GM12878 (cell line): Measurements from ENCODE around the gene ABCD3. TPM values are rescaled to one million over a fixed set of nuclear protein-coding genes. Genes with fewer than 3 reads are reported as not detected.

ENCODE experiments used
- ATAC-seq: fragments of 200-7000 bp; cut with Tn5 transposase; 3 replicates; pipeline ENCODE4 v1.9.1; 2020; ENCODE audit warnings: mild to moderate bottlenecking, moderate library complexity
- BruUV-seq: library from RNA; stranded (reverse); fragments of 400-500 nt; replicated peaks from 2 replicates; lab custom pipeline; 2021; lab: Mats Ljungman, UMichigan
- CTCF ChIA-PET: fragments of 300-600 bp; sonication (Branson Sonifier 250); formaldehyde crosslinking; extraction: SDS; loops from one replicate; lab custom pipeline; 2021; ENCODE audit warnings: inconsistent platforms; lab: Yijun Ruan, JAX
- POLR2A ChIA-PET: fragments of 350-600 bp; formaldehyde crosslinking; extraction: SDS; loops from one replicate; lab custom pipeline; 2021; ENCODE audit warnings: inconsistent platforms; lab: Charles Lee
- RAD21 ChIA-PET: fragments of 300-600 bp; sonication (Branson Sonifier 250); formaldehyde crosslinking; loops from one replicate; lab custom pipeline; 2023; ENCODE audit warnings: antibody characterized with exemption; ENCODE audit not compliant: unreplicated experiment; lab: Charles Lee
- SMC1A ChIA-PET: fragments of 300-600 bp; sonication (Branson Sonifier 250); formaldehyde crosslinking; loops from one replicate; lab custom pipeline; 2023; ENCODE audit not compliant: unreplicated experiment, uncharacterized antibody; lab: Charles Lee
- DNase-seq: peaks from one replicate; pipeline ENCODE4 v3.0.0-alpha.2; 2011; ENCODE audit warnings: low read depth, low spot score
- FAIRE-seq: peaks from 3 replicates; lab custom pipeline; 2011; peaks lifted over from hg19 to GRCh38; lab: Jason Lieb, UNC
- H2AFZ ChIP-seq: 2 replicates; pipeline ENCODE4 v1.6.0; 2011; ENCODE audit warnings: low read depth, low read length, control low read depth; ENCODE audit not compliant: control insufficient read depth
- H3K27ac ChIP-seq: 2 replicates; pipeline ENCODE4 v1.5.1; 2011; ENCODE audit warnings: control low read depth; ENCODE audit not compliant: control insufficient read depth, insufficient read depth
- H3K27me3 ChIP-seq, 2 experiments: replicated peaks in 1 of 2; 2 replicates each; pipeline versions ENCODE4 v1.6.0 to v1.6.1; 2011; ENCODE audit warnings: low read length in 1 of 2; ENCODE audit not compliant: control insufficient read depth in 2 of 2, insufficient read depth in 2 of 2
- H3K36me3 ChIP-seq, 2 experiments: 2 replicates each; pipeline ENCODE4 v1.5.1; 2011; ENCODE audit warnings: low read length in 1 of 2; ENCODE audit not compliant: control insufficient read depth in 2 of 2, insufficient read depth in 2 of 2
- H3K4me1 ChIP-seq: 2 replicates; pipeline ENCODE4 v1.6.1; 2011; ENCODE audit warnings: mild to moderate bottlenecking, low read length, moderate library complexity, mixed read lengths; ENCODE audit not compliant: control insufficient read depth, insufficient read depth
- H3K4me2 ChIP-seq: 2 replicates; pipeline ENCODE4 v1.6.0; 2011; ENCODE audit warnings: control low read depth; ENCODE audit not compliant: control insufficient read depth, insufficient read depth
- H3K4me3 ChIP-seq: fragments of 200-600 bp; sonication (generic); 2 replicates; pipeline ENCODE4 v1.5.1; 2016
- H3K79me2 ChIP-seq: 2 replicates; pipeline ENCODE4 v1.6.0; 2011; ENCODE audit warnings: low read length; ENCODE audit not compliant: control insufficient read depth, insufficient read depth
- H3K9ac ChIP-seq: 2 replicates; pipeline ENCODE4 v1.8.0; 2011; ENCODE audit warnings: low read length, control low read depth, mixed read lengths; ENCODE audit not compliant: control insufficient read depth, insufficient read depth
- H3K9me3 ChIP-seq: replicated peaks from 3 replicates; pipeline ENCODE4 v1.5.1; 2011; ENCODE audit warnings: mild to moderate bottlenecking, low read length; ENCODE audit not compliant: control insufficient read depth, insufficient read depth
- H4K20me1 ChIP-seq: 2 replicates; pipeline ENCODE4 v1.6.0; 2011; ENCODE audit not compliant: control insufficient read depth, insufficient read depth
- BCL11A ChIP-seq: IDR thresholded peaks from 2 replicates; pipeline ENCODE4 v1.6.1; 2011; ENCODE audit warnings: low read depth, low read length
- CREM ChIP-seq: IDR thresholded peaks from 2 replicates; pipeline ENCODE4 v1.6.1; 2014; ENCODE audit warnings: antibody characterized with exemption, low read depth
- ESRRA ChIP-seq: IDR thresholded peaks from 2 replicates; pipeline ENCODE4 v1.6.1; 2012; ENCODE audit warnings: mild to moderate bottlenecking, low read length, improper control_type of control experiment
- KLF5 ChIP-seq: fragments of 450-650 bp; IDR thresholded peaks from 2 replicates; pipeline ENCODE4 v1.6.1; 2014; ENCODE audit warnings: mild to moderate bottlenecking; ENCODE audit not compliant: partially characterized antibody
- MYB ChIP-seq: fragments of 150-350 bp; IDR thresholded peaks from 2 replicates; pipeline ENCODE4 v1.6.1; 2014; ENCODE audit warnings: mild to moderate bottlenecking, low read depth, low read length, borderline replicate concordance
- NR2C1 ChIP-seq: fragments of 450-650 bp; IDR thresholded peaks from 2 replicates; pipeline ENCODE4 v1.6.1; 2017; ENCODE audit warnings: antibody characterized with exemption, mild to moderate bottlenecking, moderate library complexity
- SMAD1 ChIP-seq: fragments of 450-650 bp; IDR thresholded peaks from 2 replicates; pipeline ENCODE4 v1.6.1; 2018; ENCODE audit warnings: mild to moderate bottlenecking, low read depth; ENCODE audit not compliant: partially characterized antibody
- SREBF1 ChIP-seq: IDR thresholded peaks from 2 replicates; pipeline ENCODE4 v1.6.1; 2012; ENCODE audit warnings: mild to moderate bottlenecking, low read length
- SREBF2 ChIP-seq: IDR thresholded peaks from 2 replicates; pipeline ENCODE4 v1.6.1; 2012; ENCODE audit warnings: mild to moderate bottlenecking, low read length
- WGBS: methylation state at CpG from one replicate; pipeline ENCODE4 v1.1.6; 2016; ENCODE audit warnings: low lambda C conversion rate; ENCODE audit not compliant: insufficient replicate concordance, insufficient coverage; ENCODE audit errors: missing lambda C conversion rate; 5-methylcytosine and 5-hydroxymethylcytosine counted together
- in situ Hi-C: fragments of 300-500 bp; cut with MboI; formaldehyde crosslinking; loops from 9 replicates; pipeline ENCODE4 v1.14.3; 2018; ENCODE audit warnings: mixed read lengths
- intact Hi-C: fragments of 100-400 bp; cut with micrococcal nuclease; formaldehyde crosslinking; loops from one replicate; pipeline ENCODE4 v1.14.2; 2022; ENCODE audit not compliant: unreplicated experiment
- polyA plus RNA-seq, 11 experiments: library from polyadenylated mRNA; depleted of rRNA in 4 of 11; unstranded in 6 of 11; stranded (reverse) in 5 of 11; fragments of >200 nt; fragmentation: Nextera tagmentation in 4 of 11; fragmentation: Illumina TruSeq in 1 of 11; extraction: Ambion mirVana in 4 of 11; extraction: Trizol in 1 of 11; gene quantifications; 1 replicate in 1 of 11; 2 replicates in 10 of 11; pipeline versions ENCODE4 v1.2.1 to v1.2.3, GENCODE V29; 2011 to 2016; ENCODE audit warnings: inconsistent platforms in 2 of 11, missing spikeins in 2 of 11, low read depth in 1 of 11
- total RNA-seq, 4 experiments: library from RNA; depleted of rRNA in 3 of 4; stranded (reverse); fragments of >200 nt in 3 of 4; fragmentation: Illumina TruSeq in 1 of 4; extraction: Trizol in 1 of 4; gene quantifications; 2 replicates each; pipeline versions ENCODE4 v1.2.1 to v1.2.3, GENCODE V29; 2013 to 2021
- TF ChIP-seq, protein P1 (sequence below): fragments of 450-650 bp; IDR thresholded peaks from 2 replicates; pipeline ENCODE4 v1.6.1; 2018; ENCODE audit warnings: borderline replicate concordance, mild to moderate bottlenecking; ENCODE audit not compliant: partially characterized antibody
- TF ChIP-seq, protein P2 (sequence below): IDR thresholded peaks from 2 replicates; pipeline ENCODE4 v1.6.1; 2012; ENCODE audit warnings: improper control_type of control experiment, low read depth, low read length; ENCODE audit not compliant: insufficient replicate concordance
- TF ChIP-seq, protein P3 (sequence below): fragments of 450-650 bp; IDR thresholded peaks from 2 replicates; pipeline ENCODE4 v1.6.1; 2017; ENCODE audit warnings: antibody characterized with exemption, mild to moderate bottlenecking, moderate library complexity
- TF ChIP-seq, protein P4 (sequence below): IDR thresholded peaks from 2 replicates; pipeline ENCODE4 v1.6.1; 2012; ENCODE audit warnings: low read length, inconsistent platforms

Gene ABCD3
- total and polyA plus RNA-seq, 10 of the 15 experiments (the other 5 are each of a cell fraction or from before 2014, with no cell fraction given), result 15.1 to 40.2 (median 24.1) TPM

DNA sequence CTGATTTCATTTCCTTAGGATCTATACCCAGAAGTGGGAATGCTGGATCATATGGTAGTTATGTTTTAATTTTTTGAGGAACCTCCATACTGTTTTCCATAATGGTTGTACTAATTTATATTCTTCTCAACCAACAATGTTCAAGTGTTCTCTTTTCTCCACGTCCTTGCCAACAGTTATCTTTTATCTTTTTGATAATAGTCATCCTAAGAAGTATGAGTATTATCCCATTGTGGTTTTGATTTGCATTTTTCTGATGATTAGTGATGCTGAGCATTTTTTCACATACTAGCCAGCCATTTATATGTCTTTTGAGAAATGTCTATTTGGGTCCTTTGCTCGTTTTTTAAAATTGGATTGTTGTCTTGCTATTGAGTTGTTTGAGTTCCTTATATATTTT, 38.5 kb downstream of the ABCD3 start:
- Histone ChIP-seq H3K4me1 (no peaks in the 10 kb centered on the region), H3K27me3 (no peaks in the 10 kb centered on the region), H3K9me3 (no peaks in the 10 kb centered on the region; the same call in 2 of the 3 replicates), H3K36me3 (no peaks in the 10 kb centered on the region), H3K79me2 (no peaks in the 10 kb centered on the region), H4K20me1 (no peaks in the 10 kb centered on the region), H2AFZ (no peak overlapping the region), H3K4me2 (no peak overlapping the region), H3K9ac (no peak overlapping the region), H3K27ac (no peak overlapping the region), H3K4me3 (no peak overlapping the region)
- DNase-seq (no peak), FAIRE-seq (no peak), ATAC-seq (no peak)
- RAD21 ChIA-PET, result no interaction called here
- in situ Hi-C loops (no loop called here), intact Hi-C loops (no loop called here)
- WGBS, result 5% methylated on average over 2 of the region's 2 CpGs
- CTCF ChIA-PET, result no interaction called here
- POLR2A ChIA-PET, result interaction anchor here (0.6 kb wide), 1 partner anchor 33 kb away, joined by 3 read pairs; no protein-coding TSS in a partner anchor
- BruUV-seq, result no TSS peak
- SMC1A ChIA-PET, result no interaction called here
- TF ChIP-seq KLF5 (no peak), SREBF2 (no peak), CREM (no peak), SREBF1 (no peak), MYB (no peak), NR2C1 (no peak), ESRRA (no peak), BCL11A (no peak), SMAD1 (no peak)
- TF ChIP-seq, protein P1, sequence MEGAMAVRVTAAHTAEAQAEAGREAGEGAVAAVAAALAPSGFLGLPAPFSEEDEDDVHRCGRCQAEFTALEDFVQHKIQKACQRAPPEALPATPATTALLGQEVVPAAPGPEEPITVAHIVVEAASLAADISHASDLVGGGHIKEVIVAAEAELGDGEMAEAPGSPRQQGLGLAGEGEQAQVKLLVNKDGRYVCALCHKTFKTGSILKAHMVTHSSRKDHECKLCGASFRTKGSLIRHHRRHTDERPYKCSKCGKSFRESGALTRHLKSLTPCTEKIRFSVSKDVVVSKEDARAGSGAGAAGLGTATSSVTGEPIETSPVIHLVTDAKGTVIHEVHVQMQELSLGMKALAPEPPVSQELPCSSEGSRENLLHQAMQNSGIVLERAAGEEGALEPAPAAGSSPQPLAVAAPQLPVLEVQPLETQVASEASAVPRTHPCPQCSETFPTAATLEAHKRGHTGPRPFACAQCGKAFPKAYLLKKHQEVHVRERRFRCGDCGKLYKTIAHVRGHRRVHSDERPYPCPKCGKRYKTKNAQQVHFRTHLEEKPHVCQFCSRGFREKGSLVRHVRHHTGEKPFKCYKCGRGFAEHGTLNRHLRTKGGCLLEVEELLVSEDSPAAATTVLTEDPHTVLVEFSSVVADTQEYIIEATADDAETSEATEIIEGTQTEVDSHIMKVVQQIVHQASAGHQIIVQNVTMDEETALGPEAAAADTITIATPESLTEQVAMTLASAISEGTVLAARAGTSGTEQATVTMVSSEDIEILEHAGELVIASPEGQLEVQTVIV, result no peak
- TF ChIP-seq, protein P2, sequence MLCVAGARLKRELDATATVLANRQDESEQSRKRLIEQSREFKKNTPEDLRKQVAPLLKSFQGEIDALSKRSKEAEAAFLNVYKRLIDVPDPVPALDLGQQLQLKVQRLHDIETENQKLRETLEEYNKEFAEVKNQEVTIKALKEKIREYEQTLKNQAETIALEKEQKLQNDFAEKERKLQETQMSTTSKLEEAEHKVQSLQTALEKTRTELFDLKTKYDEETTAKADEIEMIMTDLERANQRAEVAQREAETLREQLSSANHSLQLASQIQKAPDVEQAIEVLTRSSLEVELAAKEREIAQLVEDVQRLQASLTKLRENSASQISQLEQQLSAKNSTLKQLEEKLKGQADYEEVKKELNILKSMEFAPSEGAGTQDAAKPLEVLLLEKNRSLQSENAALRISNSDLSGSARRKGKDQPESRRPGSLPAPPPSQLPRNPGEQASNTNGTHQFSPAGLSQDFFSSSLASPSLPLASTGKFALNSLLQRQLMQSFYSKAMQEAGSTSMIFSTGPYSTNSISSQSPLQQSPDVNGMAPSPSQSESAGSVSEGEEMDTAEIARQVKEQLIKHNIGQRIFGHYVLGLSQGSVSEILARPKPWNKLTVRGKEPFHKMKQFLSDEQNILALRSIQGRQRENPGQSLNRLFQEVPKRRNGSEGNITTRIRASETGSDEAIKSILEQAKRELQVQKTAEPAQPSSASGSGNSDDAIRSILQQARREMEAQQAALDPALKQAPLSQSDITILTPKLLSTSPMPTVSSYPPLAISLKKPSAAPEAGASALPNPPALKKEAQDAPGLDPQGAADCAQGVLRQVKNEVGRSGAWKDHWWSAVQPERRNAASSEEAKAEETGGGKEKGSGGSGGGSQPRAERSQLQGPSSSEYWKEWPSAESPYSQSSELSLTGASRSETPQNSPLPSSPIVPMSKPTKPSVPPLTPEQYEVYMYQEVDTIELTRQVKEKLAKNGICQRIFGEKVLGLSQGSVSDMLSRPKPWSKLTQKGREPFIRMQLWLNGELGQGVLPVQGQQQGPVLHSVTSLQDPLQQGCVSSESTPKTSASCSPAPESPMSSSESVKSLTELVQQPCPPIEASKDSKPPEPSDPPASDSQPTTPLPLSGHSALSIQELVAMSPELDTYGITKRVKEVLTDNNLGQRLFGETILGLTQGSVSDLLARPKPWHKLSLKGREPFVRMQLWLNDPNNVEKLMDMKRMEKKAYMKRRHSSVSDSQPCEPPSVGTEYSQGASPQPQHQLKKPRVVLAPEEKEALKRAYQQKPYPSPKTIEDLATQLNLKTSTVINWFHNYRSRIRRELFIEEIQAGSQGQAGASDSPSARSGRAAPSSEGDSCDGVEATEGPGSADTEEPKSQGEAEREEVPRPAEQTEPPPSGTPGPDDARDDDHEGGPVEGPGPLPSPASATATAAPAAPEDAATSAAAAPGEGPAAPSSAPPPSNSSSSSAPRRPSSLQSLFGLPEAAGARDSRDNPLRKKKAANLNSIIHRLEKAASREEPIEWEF, result no peak
- TF ChIP-seq, protein P3, sequence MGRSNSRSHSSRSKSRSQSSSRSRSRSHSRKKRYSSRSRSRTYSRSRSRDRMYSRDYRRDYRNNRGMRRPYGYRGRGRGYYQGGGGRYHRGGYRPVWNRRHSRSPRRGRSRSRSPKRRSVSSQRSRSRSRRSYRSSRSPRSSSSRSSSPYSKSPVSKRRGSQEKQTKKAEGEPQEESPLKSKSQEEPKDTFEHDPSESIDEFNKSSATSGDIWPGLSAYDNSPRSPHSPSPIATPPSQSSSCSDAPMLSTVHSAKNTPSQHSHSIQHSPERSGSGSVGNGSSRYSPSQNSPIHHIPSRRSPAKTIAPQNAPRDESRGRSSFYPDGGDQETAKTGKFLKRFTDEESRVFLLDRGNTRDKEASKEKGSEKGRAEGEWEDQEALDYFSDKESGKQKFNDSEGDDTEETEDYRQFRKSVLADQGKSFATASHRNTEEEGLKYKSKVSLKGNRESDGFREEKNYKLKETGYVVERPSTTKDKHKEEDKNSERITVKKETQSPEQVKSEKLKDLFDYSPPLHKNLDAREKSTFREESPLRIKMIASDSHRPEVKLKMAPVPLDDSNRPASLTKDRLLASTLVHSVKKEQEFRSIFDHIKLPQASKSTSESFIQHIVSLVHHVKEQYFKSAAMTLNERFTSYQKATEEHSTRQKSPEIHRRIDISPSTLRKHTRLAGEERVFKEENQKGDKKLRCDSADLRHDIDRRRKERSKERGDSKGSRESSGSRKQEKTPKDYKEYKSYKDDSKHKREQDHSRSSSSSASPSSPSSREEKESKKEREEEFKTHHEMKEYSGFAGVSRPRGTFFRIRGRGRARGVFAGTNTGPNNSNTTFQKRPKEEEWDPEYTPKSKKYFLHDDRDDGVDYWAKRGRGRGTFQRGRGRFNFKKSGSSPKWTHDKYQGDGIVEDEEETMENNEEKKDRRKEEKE, result no peak
- TF ChIP-seq, protein P4, sequence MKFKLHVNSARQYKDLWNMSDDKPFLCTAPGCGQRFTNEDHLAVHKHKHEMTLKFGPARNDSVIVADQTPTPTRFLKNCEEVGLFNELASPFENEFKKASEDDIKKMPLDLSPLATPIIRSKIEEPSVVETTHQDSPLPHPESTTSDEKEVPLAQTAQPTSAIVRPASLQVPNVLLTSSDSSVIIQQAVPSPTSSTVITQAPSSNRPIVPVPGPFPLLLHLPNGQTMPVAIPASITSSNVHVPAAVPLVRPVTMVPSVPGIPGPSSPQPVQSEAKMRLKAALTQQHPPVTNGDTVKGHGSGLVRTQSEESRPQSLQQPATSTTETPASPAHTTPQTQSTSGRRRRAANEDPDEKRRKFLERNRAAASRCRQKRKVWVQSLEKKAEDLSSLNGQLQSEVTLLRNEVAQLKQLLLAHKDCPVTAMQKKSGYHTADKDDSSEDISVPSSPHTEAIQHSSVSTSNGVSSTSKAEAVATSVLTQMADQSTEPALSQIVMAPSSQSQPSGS, result no peak
